K562 (cell line): ENCODE results near the gene CEP85L. TPM values are rescaled to one million over a fixed set of nuclear protein-coding genes. Genes with fewer than 3 reads are reported as not detected.
A peak's percentile ranks its signal among the peaks of the same experiment; 100 is the strongest.

Source experiments
- ATAC-seq: fragments of 200-7000 bp; cut with Tn5 transposase; 3 replicates; pipeline ENCODE4 v1.9.1; 2020; ENCODE audit warnings: moderate library complexity
- BruUV-seq: library from RNA; stranded (reverse); fragments of 400-500 nt; replicated peaks from 2 replicates; lab custom pipeline; 2021; lab: Mats Ljungman, UMichigan
- CTCF ChIA-PET: fragments of 300-600 bp; formaldehyde crosslinking; extraction: SDS; loops from one replicate; lab custom pipeline; 2021; ENCODE audit warnings: low intra/inter-chr PET ratio; lab: Yijun Ruan, JAX
- POLR2A ChIA-PET: fragments of 300-600, 350-650 bp; sonication (Branson Sonifier 250); formaldehyde crosslinking; extraction: SDS; loops from one replicate; lab custom pipeline; 2021; ENCODE audit warnings: antibody characterized with exemption, inconsistent platforms; lab: Yijun Ruan, JAX
- DNase-seq, 4 experiments: peaks; one replicate each; pipeline versions ENCODE4 v3.0.0 to v3.0.0-alpha.2; 2011 to 2018; ENCODE audit warnings: low spot score in 3 of 4, mixed read lengths in 3 of 4; ENCODE audit errors: extremely low read depth in 1 of 4
- FAIRE-seq: peaks from 2 replicates; lab custom pipeline; 2011; peaks lifted over from hg19 to GRCh38; lab: Jason Lieb, UNC
- H2AFZ ChIP-seq: 2 replicates; pipeline ENCODE4 v1.6.0; 2011; ENCODE audit warnings: low read depth, low read length, control low read depth, inconsistent platforms
- H3K27ac ChIP-seq: fragments of 200-600 bp; 3 replicates; pipeline ENCODE4 v1.8.0; 2011; ENCODE audit warnings: low read depth, mild to moderate bottlenecking, control low read depth, inconsistent platforms, low read length, moderate library complexity, mixed read lengths; ENCODE audit errors: extremely low read depth
- H3K27me3 ChIP-seq, 2 experiments: fragments of 300-600 bp in 1 of 2; 2 replicates in 1 of 2; 3 replicates in 1 of 2; pipeline versions ENCODE4 v1.6.0 to v1.8.0; 2011; ENCODE audit warnings: inconsistent platforms in 2 of 2, low read length in 2 of 2, mild to moderate bottlenecking in 1 of 2, mixed read lengths in 1 of 2, moderate library complexity in 1 of 2; ENCODE audit not compliant: control insufficient read depth in 2 of 2, insufficient read depth in 2 of 2
- H3K36me3 ChIP-seq: fragments of 300-600 bp; 3 replicates; pipeline ENCODE4 v1.8.0; 2011; ENCODE audit warnings: mild to moderate bottlenecking, low read length, inconsistent platforms; ENCODE audit not compliant: control insufficient read depth, insufficient read depth
- H3K4me1 ChIP-seq, 2 experiments: fragments of 200-600 bp in 1 of 2; replicated peaks in 1 of 2; 2 replicates in 1 of 2; 3 replicates in 1 of 2; pipeline versions ENCODE4 v1.5.1 to v1.8.0; 2011; ENCODE audit warnings: inconsistent platforms in 2 of 2, low read length in 2 of 2, mild to moderate bottlenecking in 1 of 2, mixed read lengths in 1 of 2, moderate library complexity in 1 of 2; ENCODE audit not compliant: control insufficient read depth in 2 of 2, insufficient read depth in 2 of 2
- H3K4me2 ChIP-seq: 2 replicates; pipeline ENCODE4 v1.6.1; 2011; ENCODE audit warnings: low read length, control low read depth, inconsistent platforms, mixed read lengths; ENCODE audit not compliant: insufficient read depth
- H3K4me3 ChIP-seq: fragments of 200-600 bp; sonication (generic), shearing (Covaris generic); 2 replicates; pipeline ENCODE4 v1.5.1; 2016; ENCODE audit warnings: control low read depth, inconsistent platforms
- H3K79me2 ChIP-seq: fragments of 200-600 bp; 3 replicates; pipeline ENCODE4 v1.8.0; 2011; ENCODE audit warnings: low read length, inconsistent platforms; ENCODE audit not compliant: control insufficient read depth, insufficient read depth
- H3K9ac ChIP-seq, 2 experiments: 2 replicates each; pipeline versions ENCODE4 v1.6.0 to v1.6.1; 2011; ENCODE audit warnings: low read depth in 2 of 2, low read length in 2 of 2, control low read depth in 1 of 2, inconsistent platforms in 1 of 2, mild to moderate bottlenecking in 1 of 2, mixed read lengths in 1 of 2; ENCODE audit not compliant: insufficient read depth in 1 of 2
- H3K9me1 ChIP-seq: one replicate; pipeline ENCODE4 v1.6.0; 2011; ENCODE audit warnings: inconsistent platforms, mild to moderate bottlenecking, low read length, moderate library complexity; ENCODE audit not compliant: control insufficient read depth, insufficient read depth
- H3K9me3 ChIP-seq: replicated peaks from 2 replicates; pipeline ENCODE4 v1.5.1; 2011; ENCODE audit warnings: low read depth, low read length, inconsistent platforms; ENCODE audit not compliant: control insufficient read depth, insufficient read depth
- H4K20me1 ChIP-seq: replicated peaks from 2 replicates; pipeline ENCODE4 v1.6.1; 2011; ENCODE audit warnings: low read length, inconsistent platforms, mixed read lengths; ENCODE audit not compliant: control insufficient read depth, insufficient read depth
- ARID1B ChIP-seq: fragments of 450-650 bp; IDR thresholded peaks from 2 replicates; pipeline ENCODE4 v1.6.1; 2016; ENCODE audit warnings: antibody characterized with exemption, mild to moderate bottlenecking, inconsistent platforms
- BCOR ChIP-seq: fragments of 450-650 bp; IDR thresholded peaks from 2 replicates; pipeline ENCODE4 v1.6.1; 2016
- BRF1 ChIP-seq: IDR thresholded peaks from 3 replicates; pipeline ENCODE4 v1.6.1; 2011; ENCODE audit warnings: borderline replicate concordance, mild to moderate bottlenecking; ENCODE audit not compliant: insufficient read length; ENCODE audit errors: extremely low read depth
- CBFA2T3 ChIP-seq: fragments of 450-650 bp; IDR thresholded peaks from 2 replicates; pipeline ENCODE4 v1.6.1; 2017
- CHAMP1 ChIP-seq: fragments of 450-650 bp; IDR thresholded peaks from 2 replicates; pipeline ENCODE4 v1.6.1; 2016; ENCODE audit warnings: mild to moderate bottlenecking
- CREM ChIP-seq: IDR thresholded peaks from 2 replicates; pipeline ENCODE4 v1.6.1; 2014; ENCODE audit warnings: antibody characterized with exemption, low read depth
- DIDO1 ChIP-seq: fragments of 450-650 bp; IDR thresholded peaks from 2 replicates; pipeline ENCODE4 v1.6.1; 2016; ENCODE audit warnings: low read depth, missing biosample characterization, missing genetic modification characterization
- EHMT2 ChIP-seq: fragments of 450-650 bp; IDR thresholded peaks from 2 replicates; pipeline ENCODE4 v1.6.1; 2018; ENCODE audit warnings: antibody characterized with exemption
- FOXA1 ChIP-seq: fragments of 450-650 bp; IDR thresholded peaks from 2 replicates; pipeline ENCODE4 v1.6.1; 2016; ENCODE audit warnings: mild to moderate bottlenecking, borderline replicate concordance
- MEIS2 ChIP-seq: fragments of 450-650 bp; IDR thresholded peaks from 2 replicates; pipeline ENCODE4 v1.6.1; 2014; ENCODE audit warnings: mild to moderate bottlenecking; ENCODE audit not compliant: partially characterized antibody
- MXI1 ChIP-seq: IDR thresholded peaks from 2 replicates; pipeline ENCODE4 v1.6.1; 2011; ENCODE audit warnings: low read depth, mild to moderate bottlenecking, improper control_type of control experiment, low read length
- MYC ChIP-seq, 2 experiments: fragments of 250-450 bp in 1 of 2; sonication (Bioruptor Pico) in 1 of 2; IDR thresholded peaks; 2 replicates each; pipeline versions ENCODE4 v1.5.1 to v1.6.1; 2012 to 2021; ENCODE audit warnings: low read depth in 2 of 2, borderline replicate concordance in 1 of 2, improper control_type of control experiment in 1 of 2, low read length in 1 of 2, mild to moderate bottlenecking in 1 of 2, moderate library complexity in 1 of 2
- NR0B1 ChIP-seq: fragments of 450-650 bp; IDR thresholded peaks from one replicate; pipeline ENCODE4 v1.6.1; 2018; ENCODE audit warnings: mild to moderate bottlenecking, moderate library complexity; ENCODE audit not compliant: partially characterized antibody
- PML ChIP-seq: IDR thresholded peaks from 2 replicates; pipeline ENCODE4 v1.6.1; 2012; ENCODE audit warnings: low read length, inconsistent platforms
- SMAD3 ChIP-seq: fragments of 450-650 bp; formaldehyde crosslinking; conservative IDR thresholded peaks from 2 replicates; pipeline ENCODE4 v1.4.0; 2020; ENCODE audit warnings: mild to moderate bottlenecking
- SREBF2 ChIP-seq: sonication (generic); formaldehyde crosslinking; IDR thresholded peaks from 2 replicates; pipeline ENCODE4 v1.4.0; 2020; ENCODE audit warnings: mild to moderate bottlenecking, missing genetic modification reagents
- TCF7 ChIP-seq: sonication (generic); IDR thresholded peaks from 2 replicates; pipeline ENCODE4 v1.6.1; 2016; ENCODE audit warnings: antibody characterized with exemption, borderline replicate concordance
- U2AF2 ChIP-seq: fragments of 200-400 bp; formaldehyde crosslinking; optimal IDR thresholded peaks from 2 replicates; pipeline ENCODE3; 2017; ENCODE audit warnings: low read depth, mild to moderate bottlenecking, low read length
- ZNF263 ChIP-seq: sonication (generic); formaldehyde crosslinking; IDR thresholded peaks from 2 replicates; pipeline ENCODE4 v1.8.0; 2022; ENCODE audit warnings: mild to moderate bottlenecking, missing genetic modification reagents, borderline replicate concordance
- WGBS: fragments of 100-300 bp; shearing (Covaris generic); methylation state at CpG from one replicate; pipeline ENCODE4 v1.1.6; 2016; ENCODE audit warnings: low coverage, mixed read lengths; ENCODE audit not compliant: insufficient coverage; ENCODE audit errors: missing lambda C conversion rate; 5-methylcytosine and 5-hydroxymethylcytosine counted together
- in situ Hi-C: fragments of 300-500 bp; cut with MboI; formaldehyde crosslinking; loops from 4 replicates; pipeline ENCODE4 v1.15.0; 2018; ENCODE audit warnings: inconsistent platforms, mixed read lengths
- intact Hi-C: fragments of 100-400 bp; cut with micrococcal nuclease; formaldehyde crosslinking; loops from 2 replicates; pipeline ENCODE4 v1.14.2; 2022
- polyA plus RNA-seq, 8 experiments: library from polyadenylated mRNA; depleted of rRNA in 4 of 8; stranded (reverse) in 5 of 8; unstranded in 3 of 8; fragments of >200 nt; fragmentation: Nextera tagmentation in 2 of 8; fragmentation: Illumina TruSeq in 1 of 8; extraction: Ambion mirVana in 2 of 8; extraction: Trizol in 1 of 8; gene quantifications; 2 replicates each; pipeline versions ENCODE4 v1.2.1 to v1.2.3, GENCODE V29; 2011 to 2014; ENCODE audit warnings: inconsistent platforms in 1 of 8, missing spikeins in 1 of 8
- total RNA-seq, 7 experiments: library from RNA; depleted of rRNA in 6 of 7; stranded (reverse); fragments of >200 nt in 6 of 7; fragmentation: Illumina TruSeq in 2 of 7; extraction: Trizol in 2 of 7; gene quantifications; 2 replicates each; pipeline versions ENCODE4 v1.2.1 to v1.2.3, GENCODE V29; 2011 to 2021; ENCODE audit warnings: low replicate concordance in 1 of 7
- TF ChIP-seq, protein P1 (sequence below): fragments of 250-450 bp; sonication (Bioruptor Pico); IDR thresholded peaks from 2 replicates; pipeline ENCODE4 v1.4.0; 2020; ENCODE audit warnings: mild to moderate bottlenecking

Gene CEP85L
- total and polyA plus RNA-seq, 9 of the 15 experiments (the other 6 are each of a cell fraction or from before 2014, with no cell fraction given) = 4.5 to 15.8 (median 8.3) TPM

GRCh38 chr6:118514689-118515088 lies 136.7 kb downstream of the CEP85L start:
- DNase-seq = no peak
- H3K79me2 ChIP-seq = no peaks in the 10 kb centered on the region
- H3K4me2 ChIP-seq = no peak overlapping the region
- ChIA-PET CTCF (interaction anchor here (0.6 kb wide), 1 partner anchor 61 kb away, joined by 4 read pairs; no protein-coding TSS in a partner anchor), POLR2A (no interaction called here)
- WGBS = 63% methylated on average over 3 of the region's 3 CpGs
- TF ChIP-seq BRF1 (no peak), MXI1 (no peak), DIDO1 (tag) (no peak), BCOR (no peak), EHMT2 (no peak), FOXA1 (no peak), CREM (no peak), ZNF263 (no peak), U2AF2 (no peak), SMAD3 (CRISPR knock-in tag) (no peak), CBFA2T3 (no peak), MEIS2 (no peak), ARID1B (no peak), CHAMP1 (no peak), NR0B1 (no peak), PML (no peak), MYC (IDR thresholded peaks at IDR 0.05; ENCODE audit: low read depth, low read length) (no peak), MYC (CRISPR knock-in tag; IDR thresholded peaks at IDR 0.05; ENCODE audit: borderline replicate concordance, low read depth) (no peak), TCF7 (no peak), SREBF2 (CRISPR knock-in tag) (no peak)
- TF ChIP-seq, protein P1, sequence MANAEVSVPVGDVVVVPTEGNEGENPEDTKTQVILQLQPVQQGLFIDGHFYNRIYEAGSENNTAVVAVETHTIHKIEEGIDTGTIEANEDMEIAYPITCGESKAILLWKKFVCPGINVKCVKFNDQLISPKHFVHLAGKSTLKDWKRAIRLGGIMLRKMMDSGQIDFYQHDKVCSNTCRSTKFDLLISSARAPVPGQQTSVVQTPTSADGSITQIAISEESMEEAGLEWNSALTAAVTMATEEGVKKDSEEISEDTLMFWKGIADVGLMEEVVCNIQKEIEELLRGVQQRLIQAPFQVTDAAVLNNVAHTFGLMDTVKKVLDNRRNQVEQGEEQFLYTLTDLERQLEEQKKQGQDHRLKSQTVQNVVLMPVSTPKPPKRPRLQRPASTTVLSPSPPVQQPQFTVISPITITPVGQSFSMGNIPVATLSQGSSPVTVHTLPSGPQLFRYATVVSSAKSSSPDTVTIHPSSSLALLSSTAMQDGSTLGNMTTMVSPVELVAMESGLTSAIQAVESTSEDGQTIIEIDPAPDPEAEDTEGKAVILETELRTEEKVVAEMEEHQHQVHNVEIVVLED (CRISPR knock-in tag) = no peak
- in situ Hi-C loops (no loop called here), intact Hi-C loops (no loop called here)
- H3K4me3 ChIP-seq = no peak overlapping the region
- no peak overlapping the region for H3K27ac ChIP-seq
- no peak overlapping the region for H2AFZ ChIP-seq
- no peaks in the 10 kb centered on the region for H3K9me1 ChIP-seq
- no peaks in the 10 kb centered on the region for H3K36me3 ChIP-seq
- ATAC-seq = peak; percentile 61
- H3K4me1 ChIP-seq = no peaks in the 10 kb centered on the region
- no peak overlapping the region for H3K9ac ChIP-seq
- no TSS peak for BruUV-seq
- FAIRE-seq = no peak
- no peaks in the 10 kb centered on the region for H3K27me3 ChIP-seq
- no peaks in the 10 kb centered on the region for H3K9me3 ChIP-seq
- H4K20me1 ChIP-seq = no peaks in the 10 kb centered on the region
